ENCODE data around the gene ATP6V1B1.

ATP6V1B1 gene

DNA sequence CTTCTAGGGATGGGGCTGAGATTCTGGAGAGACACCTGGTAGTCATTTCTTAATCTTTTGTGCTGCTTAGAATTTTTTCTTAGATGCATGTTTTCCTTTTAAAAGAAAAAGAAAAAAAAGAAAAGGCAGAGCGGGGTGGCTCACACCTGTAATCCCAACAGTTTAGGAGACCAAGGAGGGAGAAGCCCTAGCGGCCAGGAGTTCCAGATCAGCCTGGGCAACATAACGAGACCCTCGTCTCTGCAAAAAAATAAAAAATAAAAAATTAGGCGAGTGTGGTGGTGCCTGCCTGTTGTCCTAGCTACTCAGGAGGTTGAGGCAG lies 46.0 kb upstream of the ATP6V1B1 start:
- H3K27ac ChIP-seq, result no peak overlapping the region
- no peak overlapping the region for H3K4me3 ChIP-seq
- DNase-seq (ENCODE audit: low spot score), result no peak
- TF ChIP-seq, protein P1, sequence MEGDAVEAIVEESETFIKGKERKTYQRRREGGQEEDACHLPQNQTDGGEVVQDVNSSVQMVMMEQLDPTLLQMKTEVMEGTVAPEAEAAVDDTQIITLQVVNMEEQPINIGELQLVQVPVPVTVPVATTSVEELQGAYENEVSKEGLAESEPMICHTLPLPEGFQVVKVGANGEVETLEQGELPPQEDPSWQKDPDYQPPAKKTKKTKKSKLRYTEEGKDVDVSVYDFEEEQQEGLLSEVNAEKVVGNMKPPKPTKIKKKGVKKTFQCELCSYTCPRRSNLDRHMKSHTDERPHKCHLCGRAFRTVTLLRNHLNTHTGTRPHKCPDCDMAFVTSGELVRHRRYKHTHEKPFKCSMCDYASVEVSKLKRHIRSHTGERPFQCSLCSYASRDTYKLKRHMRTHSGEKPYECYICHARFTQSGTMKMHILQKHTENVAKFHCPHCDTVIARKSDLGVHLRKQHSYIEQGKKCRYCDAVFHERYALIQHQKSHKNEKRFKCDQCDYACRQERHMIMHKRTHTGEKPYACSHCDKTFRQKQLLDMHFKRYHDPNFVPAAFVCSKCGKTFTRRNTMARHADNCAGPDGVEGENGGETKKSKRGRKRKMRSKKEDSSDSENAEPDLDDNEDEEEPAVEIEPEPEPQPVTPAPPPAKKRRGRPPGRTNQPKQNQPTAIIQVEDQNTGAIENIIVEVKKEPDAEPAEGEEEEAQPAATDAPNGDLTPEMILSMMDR (IDR thresholded peaks at IDR 0.05), result no peak

DNA sequence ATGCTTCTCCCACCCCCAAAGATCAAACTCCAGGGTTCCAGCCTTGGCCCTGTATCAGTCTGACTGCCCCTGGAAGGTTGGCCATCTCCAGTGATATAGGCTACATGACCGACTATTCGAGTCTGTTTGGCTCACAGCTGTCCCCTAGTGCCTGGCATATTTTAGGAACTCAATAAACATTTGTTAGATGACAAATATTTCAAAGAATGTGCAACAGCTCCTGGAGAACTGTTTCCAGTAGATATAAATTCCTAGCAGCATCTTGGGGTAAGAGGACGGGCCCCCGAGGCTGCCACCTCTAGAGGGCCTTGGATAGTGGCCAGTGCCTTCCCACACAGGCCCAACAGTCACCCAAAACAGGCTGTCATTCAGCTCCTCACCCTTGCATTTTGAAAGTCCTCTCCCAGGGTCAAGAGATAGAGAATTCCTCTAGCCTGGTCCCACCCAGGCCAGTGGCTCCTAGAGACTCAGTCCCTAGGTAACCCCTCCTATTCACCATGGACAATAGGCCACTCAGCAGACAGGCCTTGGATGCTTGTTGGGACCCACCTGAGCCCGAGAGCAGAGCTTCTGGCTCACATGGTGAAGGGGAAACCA lies 45.1 kb upstream of the ATP6V1B1 start:
- H3K27ac ChIP-seq, result no peak overlapping the region
- no peak overlapping the region for H3K4me3 ChIP-seq
- TF ChIP-seq, protein P1 (IDR thresholded peaks at IDR 0.05), result no peak
- DNase-seq (ENCODE audit: low spot score), result no peak

DNA sequence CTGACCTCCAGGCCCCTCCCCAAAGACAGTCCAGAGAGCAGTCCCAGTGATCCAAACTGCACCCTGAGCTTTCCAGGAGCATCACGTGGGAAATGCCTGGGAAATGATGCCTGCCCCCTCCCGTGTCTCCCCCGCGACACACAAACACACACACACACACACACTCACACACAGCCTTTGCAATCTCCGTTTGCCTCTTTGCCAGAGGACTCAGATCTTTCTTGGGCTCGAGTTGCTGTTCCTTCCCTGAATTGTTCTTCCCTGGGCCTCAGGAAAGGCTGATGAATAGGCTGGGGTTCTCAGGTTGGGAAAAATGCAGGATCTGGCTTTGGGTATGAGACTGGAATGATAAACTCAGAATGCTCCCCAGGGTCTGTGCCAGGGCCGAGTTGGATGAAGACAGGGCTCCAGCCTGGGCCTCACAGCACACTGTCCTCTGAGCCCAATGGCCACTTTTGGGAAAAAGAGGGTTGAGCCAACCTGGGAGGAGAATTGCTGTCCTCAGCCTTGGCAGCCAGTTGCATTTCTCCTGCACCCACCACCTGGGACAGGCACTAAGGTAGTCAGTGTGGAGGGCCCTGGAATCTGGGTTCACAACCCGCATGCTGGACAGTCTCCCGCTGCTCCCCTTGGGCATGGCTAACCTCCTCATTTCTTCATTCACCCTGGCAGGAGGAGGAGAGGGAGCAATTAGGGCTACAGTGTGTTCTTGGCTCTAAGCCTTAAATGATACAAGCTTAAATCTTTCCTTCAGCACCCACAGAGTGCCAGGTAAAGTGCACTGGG lies 43.9 kb upstream of the ATP6V1B1 start:
- Histone ChIP-seq H3K27ac (no peak overlapping the region), H3K4me3 (no peak overlapping the region)
- DNase-seq (ENCODE audit: low spot score), result peak; percentile 63
- TF ChIP-seq, protein P1 (IDR thresholded peaks at IDR 0.05), result no peak

DNA sequence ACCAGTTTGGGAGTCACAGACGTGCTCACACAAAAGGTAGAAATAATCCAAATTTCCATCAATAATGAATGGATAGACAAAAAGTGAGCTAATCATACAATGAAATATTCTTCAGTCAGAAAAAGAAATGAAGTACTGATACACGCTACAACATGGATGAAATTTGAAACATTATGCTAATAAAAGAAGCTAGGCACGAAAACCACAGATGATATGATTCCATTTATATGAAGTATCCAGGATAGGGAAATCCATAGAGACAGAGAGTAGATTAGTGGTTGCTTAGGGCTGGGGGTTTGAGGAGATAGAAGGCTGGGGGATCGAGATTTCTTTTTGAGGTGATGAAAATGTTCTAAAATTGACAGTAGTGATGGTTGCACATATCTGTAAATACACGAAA lies 43.0 kb upstream of the ATP6V1B1 start:
- H3K27ac ChIP-seq, result no peak overlapping the region
- TF ChIP-seq, protein P1 (IDR thresholded peaks at IDR 0.05), result no peak
- H3K4me3 ChIP-seq, result no peak overlapping the region
- DNase-seq (ENCODE audit: low spot score), result no peak

DNA sequence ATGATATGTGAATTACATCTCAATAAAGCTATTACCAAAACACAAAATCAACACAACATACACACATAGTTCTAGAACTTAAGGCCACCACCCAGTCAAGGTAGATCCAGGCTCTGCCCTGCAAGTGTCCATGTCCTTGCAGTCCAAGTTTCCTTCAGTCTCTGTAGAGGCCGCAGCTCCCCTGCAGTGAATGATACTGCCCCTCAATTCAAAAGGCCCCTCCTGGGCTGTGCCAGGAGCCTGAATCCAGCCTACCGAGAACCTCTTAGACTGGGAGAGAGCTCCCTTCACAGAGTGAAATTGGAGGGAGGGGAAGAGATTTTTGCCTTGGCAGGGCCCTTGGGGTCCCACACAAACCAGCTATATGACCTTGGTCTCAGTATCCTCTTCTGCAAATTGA lies 42.5 kb upstream of the ATP6V1B1 start:
- TF ChIP-seq, protein P1 (IDR thresholded peaks at IDR 0.05), result no peak
- Histone ChIP-seq H3K4me3 (no peak overlapping the region), H3K27ac (no peak overlapping the region)
- no peak for DNase-seq (ENCODE audit: low spot score)

DNA sequence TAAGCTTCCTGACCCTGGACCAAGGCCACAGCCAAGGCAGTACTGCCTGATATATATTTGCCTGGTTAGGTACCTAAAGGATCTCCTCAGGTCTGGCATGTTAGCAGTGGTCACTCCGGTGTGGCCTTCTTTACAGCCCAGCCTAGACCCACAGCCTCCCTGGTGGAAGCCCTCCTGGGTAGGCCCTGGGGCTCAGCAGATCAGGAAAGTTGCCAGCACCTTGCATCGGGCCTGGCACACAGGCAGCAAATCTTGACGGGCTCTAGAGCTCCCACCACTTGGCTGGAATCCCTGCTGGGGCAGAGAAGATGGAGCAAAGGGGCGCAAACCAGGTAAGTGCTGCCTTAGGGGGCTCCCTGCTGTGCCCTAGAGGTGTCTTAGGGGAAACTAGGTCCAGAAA lies 40.9 kb upstream of the ATP6V1B1 start:
- peak; percentile 64 for DNase-seq (ENCODE audit: low spot score)
- no peak overlapping the region for H3K4me3 ChIP-seq

More for the DNA sequence above, 40.9 kb upstream of the ATP6V1B1 start:
- TF ChIP-seq, protein P1 (IDR thresholded peaks at IDR 0.05), result no peak
- H3K27ac ChIP-seq, result no peak overlapping the region
